ENCODE data around the gene NLRP8. TPM values are rescaled to one million over a fixed set of nuclear protein-coding genes. Genes with fewer than 3 reads are reported as not detected.

Gene NLRP8
- total RNA-seq, 1 donor from 2014 or later: not detected

DNA sequence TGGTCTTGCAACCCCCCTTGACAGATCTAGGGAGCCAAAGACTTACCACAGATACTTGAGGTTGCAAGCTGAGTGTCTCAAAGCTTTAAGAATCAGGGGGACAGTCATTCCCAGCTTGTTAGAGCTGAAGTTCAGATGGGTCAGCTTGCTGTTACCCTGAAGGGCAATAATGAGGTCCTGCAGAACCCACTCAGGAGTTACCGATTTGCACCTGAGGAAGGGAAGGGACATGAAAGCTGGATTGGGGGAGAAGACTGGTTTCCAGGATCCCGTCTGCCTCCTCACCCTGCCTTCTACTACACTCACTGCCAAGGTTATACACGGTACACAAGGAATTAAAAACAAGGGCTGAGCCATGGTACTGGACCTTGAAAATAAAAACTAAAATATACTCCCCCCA, 39.9 kb upstream of the NLRP8 start:
- TF ChIP-seq, protein P1, sequence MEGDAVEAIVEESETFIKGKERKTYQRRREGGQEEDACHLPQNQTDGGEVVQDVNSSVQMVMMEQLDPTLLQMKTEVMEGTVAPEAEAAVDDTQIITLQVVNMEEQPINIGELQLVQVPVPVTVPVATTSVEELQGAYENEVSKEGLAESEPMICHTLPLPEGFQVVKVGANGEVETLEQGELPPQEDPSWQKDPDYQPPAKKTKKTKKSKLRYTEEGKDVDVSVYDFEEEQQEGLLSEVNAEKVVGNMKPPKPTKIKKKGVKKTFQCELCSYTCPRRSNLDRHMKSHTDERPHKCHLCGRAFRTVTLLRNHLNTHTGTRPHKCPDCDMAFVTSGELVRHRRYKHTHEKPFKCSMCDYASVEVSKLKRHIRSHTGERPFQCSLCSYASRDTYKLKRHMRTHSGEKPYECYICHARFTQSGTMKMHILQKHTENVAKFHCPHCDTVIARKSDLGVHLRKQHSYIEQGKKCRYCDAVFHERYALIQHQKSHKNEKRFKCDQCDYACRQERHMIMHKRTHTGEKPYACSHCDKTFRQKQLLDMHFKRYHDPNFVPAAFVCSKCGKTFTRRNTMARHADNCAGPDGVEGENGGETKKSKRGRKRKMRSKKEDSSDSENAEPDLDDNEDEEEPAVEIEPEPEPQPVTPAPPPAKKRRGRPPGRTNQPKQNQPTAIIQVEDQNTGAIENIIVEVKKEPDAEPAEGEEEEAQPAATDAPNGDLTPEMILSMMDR (IDR thresholded peaks at IDR 0.05; ENCODE audit: partially characterized antibody, unreplicated experiment): no peak
- peaks cover 11% of the 10 kb centered on the region for H3K36me3 Mint-ChIP-seq (ENCODE audit: unreplicated experiment)
- no peaks in the 10 kb centered on the region for H3K4me1 Mint-ChIP-seq (ENCODE audit: low read depth, unreplicated experiment)
- no peak for DNase-seq
- no peak overlapping the region for H3K4me3 Mint-ChIP-seq (ENCODE audit: unreplicated experiment)
- H3K9me3 Mint-ChIP-seq (ENCODE audit: unreplicated experiment): peaks cover 15% of the 10 kb centered on the region
- no peak overlapping the region for H3K27ac Mint-ChIP-seq (ENCODE audit: unreplicated experiment)
- peaks cover 2% of the 10 kb centered on the region for H3K27me3 Mint-ChIP-seq (ENCODE audit: unreplicated experiment)

DNA sequence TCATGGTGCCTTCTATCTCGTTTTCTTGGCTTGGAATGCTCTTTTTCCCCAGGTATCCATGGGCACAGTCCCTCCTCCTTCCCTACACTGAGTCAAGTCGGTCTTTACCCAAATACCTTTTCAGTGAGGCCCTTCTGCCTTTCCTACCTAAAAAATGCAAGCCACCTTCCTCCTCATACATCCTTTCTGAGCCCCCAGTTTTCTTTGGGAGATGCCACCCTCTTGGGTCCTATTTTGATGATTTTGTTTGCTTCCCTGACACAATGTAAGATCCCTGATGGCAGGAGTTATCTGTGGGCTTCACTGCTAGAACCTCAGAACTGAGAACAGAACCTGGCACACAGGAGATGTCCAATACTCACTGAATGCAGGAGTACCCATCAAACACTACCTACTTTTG, 37.8 kb upstream of the NLRP8 start:
- Mint-ChIP-seq H3K27me3 (ENCODE audit: unreplicated experiment) (peaks cover 3% of the 10 kb centered on the region), H3K27ac (ENCODE audit: unreplicated experiment) (no peak overlapping the region), H3K36me3 (ENCODE audit: unreplicated experiment) (peaks cover 6% of the 10 kb centered on the region), H3K9me3 (ENCODE audit: unreplicated experiment) (peaks cover 21% of the 10 kb centered on the region), H3K4me3 (ENCODE audit: unreplicated experiment) (no peak overlapping the region), H3K4me1 (ENCODE audit: low read depth, unreplicated experiment) (no peaks in the 10 kb centered on the region)
- DNase-seq: no peak
- TF ChIP-seq, protein P1 (IDR thresholded peaks at IDR 0.05; ENCODE audit: partially characterized antibody, unreplicated experiment): no peak

DNA sequence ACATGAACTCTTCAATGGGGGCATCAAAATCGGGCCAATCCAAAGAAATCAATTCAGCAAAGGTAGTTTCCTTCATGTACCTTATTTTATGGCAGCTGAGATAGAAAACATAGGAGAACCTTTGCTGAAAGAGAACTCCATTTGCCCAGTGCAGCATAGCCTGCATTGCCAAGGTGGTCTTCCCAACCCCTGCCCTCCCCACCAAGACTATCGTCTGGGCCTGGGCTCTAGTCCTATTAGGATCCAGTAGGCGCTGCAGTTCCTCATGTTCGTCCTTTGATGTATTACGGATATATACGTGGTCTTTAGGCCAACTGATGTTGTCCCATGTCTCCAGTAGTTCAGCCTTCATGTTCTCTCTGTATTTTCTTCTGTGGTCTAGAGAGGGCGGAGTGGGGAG, 34.7 kb upstream of the NLRP8 start:
- H3K27me3 Mint-ChIP-seq (ENCODE audit: unreplicated experiment): peaks cover 4% of the 10 kb centered on the region
- peaks cover 6% of the 10 kb centered on the region for H3K36me3 Mint-ChIP-seq (ENCODE audit: unreplicated experiment)
- H3K9me3 Mint-ChIP-seq (ENCODE audit: unreplicated experiment): peaks cover 27% of the 10 kb centered on the region
- no peak for DNase-seq
- H3K4me3 Mint-ChIP-seq (ENCODE audit: unreplicated experiment): no peak overlapping the region
- no peaks in the 10 kb centered on the region for H3K4me1 Mint-ChIP-seq (ENCODE audit: low read depth, unreplicated experiment)
- TF ChIP-seq, protein P1 (IDR thresholded peaks at IDR 0.05; ENCODE audit: partially characterized antibody, unreplicated experiment): no peak
- H3K27ac Mint-ChIP-seq (ENCODE audit: unreplicated experiment): no peak overlapping the region

DNA sequence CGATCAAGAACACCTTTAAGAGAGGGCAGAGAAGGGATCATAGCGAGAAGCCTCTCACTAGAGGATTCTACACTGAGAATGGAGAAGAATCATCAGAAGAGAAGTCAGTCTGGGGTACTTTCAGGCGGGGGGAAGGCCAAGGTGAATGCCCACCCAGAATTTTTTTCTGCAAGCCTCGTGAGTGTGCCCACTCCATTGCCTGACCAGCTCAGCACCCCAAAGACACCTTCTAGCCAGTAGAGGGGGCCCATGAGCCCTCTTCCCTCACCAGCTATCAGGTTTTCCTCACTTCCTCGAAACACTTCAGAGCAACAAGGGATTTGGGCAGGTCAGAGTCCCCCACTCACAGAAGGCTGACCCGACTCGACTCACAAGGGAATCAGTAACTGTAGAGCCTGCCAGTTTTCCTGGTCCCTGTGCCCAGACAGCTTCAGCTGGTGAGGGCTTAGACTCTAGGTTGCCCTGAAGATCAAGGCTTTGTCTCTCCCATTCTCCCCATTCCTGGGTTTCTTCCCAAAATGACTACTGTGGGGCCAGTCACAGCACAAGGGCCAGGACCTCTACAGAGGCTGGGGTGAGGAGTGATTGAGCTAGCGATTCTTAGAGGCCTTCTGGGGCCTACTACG, 33.9 kb upstream of the NLRP8 start:
- H3K4me3 Mint-ChIP-seq (ENCODE audit: unreplicated experiment): no peak overlapping the region
- H3K4me1 Mint-ChIP-seq (ENCODE audit: low read depth, unreplicated experiment): no peaks in the 10 kb centered on the region
- TF ChIP-seq, protein P1 (IDR thresholded peaks at IDR 0.05; ENCODE audit: partially characterized antibody, unreplicated experiment): no peak
- peaks cover 27% of the 10 kb centered on the region for H3K9me3 Mint-ChIP-seq (ENCODE audit: unreplicated experiment)
- no peak for DNase-seq
- H3K36me3 Mint-ChIP-seq (ENCODE audit: unreplicated experiment): peaks cover 6% of the 10 kb centered on the region
- no peak overlapping the region for H3K27ac Mint-ChIP-seq (ENCODE audit: unreplicated experiment)
- H3K27me3 Mint-ChIP-seq (ENCODE audit: unreplicated experiment): peaks cover 4% of the 10 kb centered on the region

DNA sequence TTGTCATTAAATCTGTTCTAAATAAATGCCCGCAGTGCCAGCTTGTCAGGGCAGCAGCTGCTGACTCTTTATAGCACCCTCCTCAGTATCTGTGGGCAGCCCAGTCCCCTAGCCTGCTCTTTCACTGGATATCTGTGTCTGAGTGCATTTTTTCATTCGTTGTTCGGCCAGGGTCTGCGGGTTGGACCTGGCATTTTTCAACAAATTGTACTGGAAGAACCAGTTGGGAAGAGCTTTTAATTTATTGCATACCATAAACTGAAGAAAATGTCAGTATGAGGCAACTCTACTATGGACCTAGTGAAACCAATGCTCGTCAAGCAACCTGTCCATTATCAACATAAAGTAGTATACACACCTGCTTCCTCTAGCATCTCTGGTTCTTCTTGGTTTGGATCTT, 24.1 kb upstream of the NLRP8 start:
- TF ChIP-seq, protein P1 (IDR thresholded peaks at IDR 0.05; ENCODE audit: partially characterized antibody, unreplicated experiment): no peak
- Mint-ChIP-seq H3K27ac (ENCODE audit: unreplicated experiment) (no peak overlapping the region), H3K36me3 (ENCODE audit: unreplicated experiment) (no peaks in the 10 kb centered on the region), H3K9me3 (ENCODE audit: unreplicated experiment) (peaks cover 16% of the 10 kb centered on the region), H3K4me3 (ENCODE audit: unreplicated experiment) (no peak overlapping the region), H3K27me3 (ENCODE audit: unreplicated experiment) (peaks cover 2% of the 10 kb centered on the region), H3K4me1 (ENCODE audit: low read depth, unreplicated experiment) (no peaks in the 10 kb centered on the region)
- no peak for DNase-seq
